ENCODE results near the gene LAMB4. TPM values are rescaled to one million over a fixed set of nuclear protein-coding genes. Genes with fewer than 3 reads are reported as not detected.

LAMB4 gene
- total and polyA plus RNA-seq, 2 of the 8 experiments (the other 6 are each of a cell fraction or from before 2014, with no cell fraction given): not detected

GRCh38 chr7:108096996-108097395, 33.2 kb downstream of the LAMB4 start:
- CTCF ChIA-PET (ENCODE audit: partially characterized antibody): interaction anchor here (0.6 to 1.6 kb wide), 13 partner anchors 9 to 1137 kb away, joined by 3 to 7 read pairs (median 3); no protein-coding TSS in a partner anchor
- Histone ChIP-seq H3K18ac (ENCODE audit: extremely low read depth, low read length) (no peak overlapping the region), H3K9ac (replicated peaks in 1 of 4; ENCODE audit: extremely low read depth in 1 of 4, low read depth in 3 of 4, low read length in 3 of 4) (no peak overlapping the region), H3K4me3 (ENCODE audit: extremely low read depth in 1 of 4, insufficient read depth in 2 of 4, low read depth in 3 of 4, low read length in 4 of 4) (no peak overlapping the region), H3K79me1 (ENCODE audit: low read depth, low read length) (no peaks in the 10 kb centered on the region), H2BK5ac (ENCODE audit: low read depth, low read length) (no peak overlapping the region), H2AFZ (ENCODE audit: low read length) (no peak overlapping the region), H4K20me1 (replicated peaks in 1 of 2; ENCODE audit: control insufficient read depth in 1 of 2, insufficient read depth in 2 of 2, low read length in 2 of 2) (no peaks in the 10 kb centered on the region), H2AK5ac (ENCODE audit: low read depth, low read length) (no peak overlapping the region), H3K79me2 (ENCODE audit: control insufficient read depth in 1 of 2, insufficient read depth in 2 of 2, low read length in 2 of 2) (no peaks in the 10 kb centered on the region), H2BK15ac (ENCODE audit: low read length) (no peak overlapping the region), H4K91ac (replicated peaks; ENCODE audit: insufficient read length, low read length) (no peak overlapping the region), H3K36me3 (ENCODE audit: control insufficient read depth in 2 of 4, insufficient read depth in 4 of 4, low read length in 3 of 4) (no peaks in the 10 kb centered on the region), H3K14ac (ENCODE audit: insufficient read length) (no peak overlapping the region), H2BK12ac (ENCODE audit: low read depth, low read length) (no peak overlapping the region), H3K9me3 (ENCODE audit: insufficient read depth in 2 of 2, low read depth in 1 of 2, low read length in 1 of 2) (no peaks in the 10 kb centered on the region), H3K4me2 (ENCODE audit: insufficient read depth in 1 of 2, low read depth in 2 of 2, low read length in 2 of 2) (no peak overlapping the region), H3K56ac (replicated peaks; ENCODE audit: insufficient read length, low read depth, low read length) (no peak overlapping the region), H3K23ac (ENCODE audit: insufficient read length) (no peak overlapping the region), H3K27me3 (replicated peaks in 1 of 4; ENCODE audit: control insufficient read depth in 3 of 4, extremely low read depth in 1 of 4, insufficient read depth in 3 of 4, low read length in 3 of 4) (no peaks in the 10 kb centered on the region), H4K5ac (ENCODE audit: insufficient read length, low read depth, low read length) (no peak overlapping the region), H3K27ac (ENCODE audit: low read depth, low read length) (no peak overlapping the region), H3K4ac (replicated peaks; ENCODE audit: insufficient read length, low read depth, low read length) (no peak overlapping the region), H2BK20ac (ENCODE audit: low read length) (no peak overlapping the region), H3K4me1 (replicated peaks in 1 of 4; ENCODE audit: control insufficient read depth in 3 of 4, insufficient read depth in 4 of 4, low read length in 3 of 4) (peaks cover 0 to 6% (median 0%) of the 10 kb centered on the region in 4 experiments; a peak in 1 of 7 replicates), H2BK120ac (replicated peaks; ENCODE audit: low read depth, low read length) (no peak overlapping the region), H3K23me2 (ENCODE audit: low read depth, low read length) (no peaks in the 10 kb centered on the region), H4K8ac (ENCODE audit: extremely low read depth, insufficient read depth, low read length) (no peak overlapping the region)
- POLR2A ChIA-PET (ENCODE audit: partially characterized antibody): interaction anchor here (0.6 kb wide), 1 partner anchor 80 kb away, joined by 3 read pairs; no protein-coding TSS in a partner anchor
- WGBS, 2 experiments (ENCODE audit: extremely low coverage in 1 of 2, insufficient coverage in 1 of 2, insufficient read length in 1 of 2, insufficient replicate concordance in 2 of 2, low coverage in 1 of 2, low lambda C conversion rate in 2 of 2, missing lambda C conversion rate in 1 of 2): 97% methylated on average over 4 of the region's 4 CpGs; no CpG with 5 or more reads in 1 of the 2 experiments
- no peak for DNase-seq (ENCODE audit: low read depth in 1 of 2, low spot score in 2 of 2)
- no peak for FAIRE-seq
- TF ChIP-seq E2F6 (IDR thresholded peaks at IDR 0.05) (no peak), EP300 (IDR thresholded peaks at IDR 0.05; ENCODE audit: borderline replicate concordance in 1 of 2, low read depth in 2 of 2, low read length in 2 of 2) (no peak), SP1 (IDR thresholded peaks at IDR 0.05; ENCODE audit: low read depth, low read length) (no peak), KDM1A (IDR thresholded peaks at IDR 0.05; ENCODE audit: borderline replicate concordance, low read length) (no peak), CREB1 (IDR thresholded peaks at IDR 0.05) (no peak), SUZ12 (IDR thresholded peaks at IDR 0.05; ENCODE audit: low read length) (no peak)

Data from H1 (cell line).